ENCODE results near the gene USP48.
"Not testable (repeated sequence)": the region's sequence is repeated elsewhere in the genome, so short reads cannot be mapped to it uniquely, and the experiment has no call there.

USP48 gene

GRCh38 chr1:21774835-21775549 lies 8.0 kb downstream of the USP48 start:
- no peak for DNase-seq (ENCODE audit: low read depth)

DNA sequence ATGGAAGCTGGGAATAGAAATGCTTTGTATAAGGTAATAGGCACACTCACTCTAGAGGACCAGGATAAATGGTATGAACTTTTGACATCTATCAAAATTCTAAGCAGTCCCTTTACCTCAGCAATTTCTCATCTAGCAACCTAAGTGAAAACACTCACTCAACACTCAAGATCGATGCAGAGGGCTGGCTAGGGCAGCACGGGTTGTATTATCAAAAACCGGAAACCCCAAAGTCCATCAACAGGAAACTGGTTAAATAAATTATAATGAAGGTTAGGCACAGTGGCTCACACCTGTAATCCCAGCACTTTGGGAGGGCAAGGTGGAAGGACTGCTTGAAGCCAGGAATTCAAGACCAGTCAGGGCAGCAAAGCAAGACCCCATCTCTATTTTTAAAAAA lies 9.4 kb downstream of the USP48 start:
- DNase-seq (ENCODE audit: low read depth): no peak

- DNase-seq (ENCODE audit: low read depth): not testable (repeated sequence)
Observed at GRCh38 chr1:21771672-21772071, 11.3 kb downstream of the USP48 start.

DNA sequence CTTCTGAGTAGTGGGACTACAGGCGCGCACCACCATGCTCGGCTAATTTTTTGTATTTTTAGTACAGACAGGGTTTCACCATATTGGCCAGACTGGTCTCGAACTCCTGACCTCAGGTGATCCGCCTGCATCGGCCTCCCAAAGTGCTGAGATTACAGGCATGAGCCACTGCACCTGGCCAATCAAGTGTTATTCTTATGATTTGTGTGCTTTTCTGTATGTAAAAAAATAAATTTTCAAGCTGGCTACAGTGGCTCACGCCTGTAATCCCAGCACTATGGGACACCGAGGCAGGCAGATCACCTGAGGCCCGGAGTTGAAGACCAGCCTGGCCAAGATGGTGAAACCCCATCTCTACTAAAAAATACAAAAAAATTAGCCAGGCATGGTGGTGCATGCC lies 12.3 kb downstream of the USP48 start:
- not testable (repeated sequence) for DNase-seq (ENCODE audit: low read depth)

DNA sequence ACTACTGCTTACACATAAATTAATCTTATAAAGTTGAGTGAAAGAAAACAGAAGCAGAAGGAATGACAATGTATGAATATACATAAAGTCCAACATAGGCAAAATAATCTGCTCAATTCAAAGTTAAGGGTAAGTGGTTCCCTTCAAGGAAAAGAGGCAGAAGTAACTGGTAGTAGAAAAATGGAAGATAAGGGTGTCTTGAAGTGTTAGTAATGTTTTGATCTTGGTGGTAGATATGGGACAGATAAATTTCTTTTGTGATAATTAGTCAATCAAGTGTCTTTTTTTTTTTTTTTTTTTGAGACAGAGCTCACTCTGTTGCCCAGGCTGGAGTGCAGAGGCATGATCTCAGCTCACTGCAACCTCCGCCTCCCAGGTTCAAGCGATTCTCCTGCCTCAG lies 12.7 kb downstream of the USP48 start:
- no peak for DNase-seq (ENCODE audit: low read depth)

GRCh38 chr1:21767106-21767505 lies 15.8 kb downstream of the USP48 start:
- DNase-seq (ENCODE audit: low read depth): not testable (repeated sequence)

DNA sequence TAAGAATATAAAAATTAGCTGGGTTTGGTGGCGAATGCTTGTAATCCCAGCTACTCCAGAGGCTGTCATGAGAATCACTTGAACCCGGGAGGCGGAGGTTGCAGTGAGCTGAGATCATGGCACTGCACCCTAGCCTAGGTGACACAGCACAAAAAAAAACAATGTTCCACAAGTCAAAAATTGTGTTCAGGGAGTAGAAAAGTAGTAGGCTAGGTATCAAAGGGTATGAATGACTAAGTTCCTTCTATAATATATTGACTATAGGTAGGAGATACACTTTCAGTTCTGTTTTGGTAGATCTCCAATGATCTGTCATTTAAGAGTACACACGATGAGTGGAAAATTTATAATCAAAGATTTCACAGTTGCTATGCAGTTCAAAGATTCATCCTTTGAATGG lies 16.7 kb downstream of the USP48 start:
- no peak for DNase-seq (ENCODE audit: low read depth)

GRCh38 chr1:21764615-21765423 lies 18.1 kb downstream of the USP48 start:
- DNase-seq (ENCODE audit: low read depth): no peak

GRCh38 chr1:21763694-21764419 lies 19.1 kb downstream of the USP48 start:
- DNase-seq (ENCODE audit: low read depth): no peak

- no peak for DNase-seq (ENCODE audit: low read depth)
Observed at GRCh38 chr1:21763236-21763635, 19.7 kb downstream of the USP48 start.

DNA sequence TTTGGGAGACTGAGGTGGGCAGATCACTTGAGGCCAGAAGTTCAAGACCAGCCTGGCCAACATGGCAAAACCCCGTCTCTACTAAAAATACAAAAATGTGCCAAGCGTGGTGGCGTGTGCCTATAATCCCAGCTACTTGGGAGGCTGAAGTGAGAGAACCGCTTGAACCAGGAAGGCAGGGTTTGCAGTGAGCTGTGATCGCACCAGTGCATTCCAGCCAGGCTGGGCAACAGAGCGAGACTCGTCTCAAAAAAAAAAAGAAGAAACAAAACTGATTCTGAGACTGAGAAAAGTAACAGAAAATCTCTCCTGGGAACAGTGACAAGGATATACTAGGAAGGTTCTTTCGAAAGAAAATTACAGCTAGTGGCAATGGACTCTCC lies 20.9 kb downstream of the USP48 start:
- no peak for DNase-seq (ENCODE audit: low read depth)

DNA sequence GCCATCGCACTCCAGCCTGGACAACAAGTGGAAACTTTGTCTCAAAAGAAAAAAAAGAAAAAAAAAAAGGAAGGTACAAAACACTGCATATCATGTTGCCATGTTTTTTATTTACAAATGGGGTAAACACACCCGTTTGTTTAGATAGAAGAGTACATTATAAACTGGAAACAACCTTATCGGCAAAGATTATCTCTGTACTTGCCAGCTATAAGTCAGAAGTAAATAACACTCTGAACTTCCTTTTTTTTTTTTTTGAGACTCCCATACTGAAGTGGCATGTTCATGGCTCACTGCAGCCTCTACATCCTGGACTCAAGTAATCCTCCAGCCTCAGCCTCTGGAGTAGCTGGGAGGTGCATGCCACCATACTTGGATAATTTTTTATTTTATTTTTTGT lies 21.9 kb downstream of the USP48 start:
- DNase-seq (ENCODE audit: low read depth): no peak

DNA sequence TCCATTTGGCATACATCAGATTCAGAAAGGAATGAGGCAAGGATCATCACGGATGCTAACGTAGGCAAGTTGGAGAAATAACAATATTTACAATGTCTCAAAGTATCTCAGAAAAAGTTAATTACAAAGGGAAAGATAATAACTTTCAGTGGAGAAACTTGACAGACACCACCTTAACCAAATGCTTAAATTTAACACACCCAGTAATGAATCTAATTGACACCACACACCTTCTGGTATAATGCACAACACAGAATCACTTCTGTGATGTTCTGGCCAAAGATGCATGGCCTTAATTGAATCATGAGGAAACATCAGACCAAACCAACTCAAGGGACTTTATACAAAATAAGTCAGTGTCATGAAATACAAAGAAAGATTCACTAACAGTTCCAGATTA lies 23.1 kb downstream of the USP48 start:
- DNase-seq (ENCODE audit: low read depth): no peak

- no peak for DNase-seq (ENCODE audit: low read depth)
Observed at GRCh38 chr1:21759182-21759581, 23.8 kb downstream of the USP48 start.

DNA sequence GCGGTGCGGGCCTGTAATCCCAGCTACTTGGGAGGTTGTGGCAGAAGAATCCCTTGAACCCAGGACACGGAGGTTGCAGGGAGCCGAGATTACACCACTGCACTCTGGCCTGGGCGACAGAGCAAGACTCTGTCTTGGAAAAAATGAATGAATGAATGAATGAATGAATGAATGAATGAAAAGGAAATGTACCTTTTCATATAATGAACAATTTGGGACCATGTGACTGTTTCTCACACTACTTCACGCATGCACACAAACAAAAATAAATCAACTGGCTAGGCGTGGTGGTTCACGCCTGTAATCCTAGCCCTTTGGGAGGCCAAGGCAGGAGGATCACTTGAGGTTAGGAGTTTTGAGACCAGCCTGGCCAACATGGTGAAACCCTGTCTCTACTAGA lies 24.3 kb downstream of the USP48 start:
- DNase-seq (ENCODE audit: low read depth): no peak

GRCh38 chr1:21756393-21757089 lies 26.4 kb downstream of the USP48 start:
- no peak for DNase-seq (ENCODE audit: low read depth)

DNA sequence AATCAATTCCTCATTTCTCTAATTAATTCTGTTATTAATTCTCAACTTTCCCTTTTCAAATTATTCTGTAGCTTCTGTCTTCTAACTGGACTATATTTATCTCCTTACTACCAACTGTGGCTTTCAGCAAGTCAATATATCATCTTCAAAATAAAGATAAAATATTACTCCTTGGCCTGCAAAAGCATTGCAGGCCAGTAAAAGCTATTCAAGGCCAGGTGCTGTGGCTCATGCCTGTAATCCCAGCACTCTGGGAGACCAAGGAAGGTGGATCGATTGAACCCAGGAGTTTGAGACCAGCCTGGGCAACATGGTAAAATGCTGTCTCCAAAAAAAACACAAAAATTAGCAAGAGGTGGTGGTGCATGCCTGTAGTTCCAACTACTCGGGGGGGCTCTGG lies 27.9 kb downstream of the USP48 start:
- DNase-seq (ENCODE audit: low read depth): no peak

- no peak for DNase-seq (ENCODE audit: low read depth)
Observed at GRCh38 chr1:21754583-21754982, 28.4 kb downstream of the USP48 start.

- DNase-seq (ENCODE audit: low read depth): no peak
Observed at GRCh38 chr1:21752186-21752585, 30.8 kb downstream of the USP48 start.

DNA sequence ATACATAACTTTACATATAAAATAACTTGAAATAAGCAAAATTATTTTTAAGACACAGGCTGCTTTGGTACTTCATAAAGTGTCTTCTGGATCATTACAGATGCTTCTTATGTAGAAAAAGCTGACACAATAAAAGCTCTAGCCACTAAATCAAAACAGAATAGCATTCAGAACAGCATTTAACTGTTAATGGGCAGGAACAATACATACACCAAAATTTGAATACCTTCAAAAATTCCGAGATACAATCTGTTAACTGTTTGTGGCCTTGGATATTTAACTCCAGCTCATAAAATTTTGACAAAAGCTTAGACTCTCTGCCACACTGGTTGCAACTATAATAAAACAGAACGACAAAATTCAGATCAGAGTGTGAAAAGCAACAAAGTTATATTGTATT lies 31.7 kb downstream of the USP48 start:
- no peak for DNase-seq (ENCODE audit: low read depth)

DNA sequence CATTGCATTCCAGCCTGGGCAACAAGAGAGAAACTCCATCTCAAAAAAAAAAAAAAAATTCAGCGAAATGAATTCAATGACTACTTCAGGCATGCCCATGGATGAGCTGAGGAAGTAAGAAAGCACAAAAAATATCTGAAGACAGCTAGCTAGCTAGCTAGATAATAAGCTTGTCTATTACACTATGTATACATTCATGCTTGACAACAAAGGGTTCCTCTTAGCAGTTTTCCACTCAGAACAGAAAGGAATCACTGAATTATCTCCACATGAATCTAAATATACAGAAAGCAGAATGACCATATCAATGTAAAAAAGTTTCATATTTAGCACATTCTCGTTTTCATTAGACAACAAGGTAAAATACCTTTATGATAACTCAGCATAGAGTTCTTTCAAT lies 32.1 kb downstream of the USP48 start:
- no peak for DNase-seq (ENCODE audit: low read depth)

- DNase-seq (ENCODE audit: low read depth): no peak
Observed at GRCh38 chr1:21749859-21750468, 33.0 kb downstream of the USP48 start.
